ENCODE measurements around the gene FRMD1. TPM values are rescaled to one million over a fixed set of nuclear protein-coding genes. Genes with fewer than 3 reads are reported as not detected.

The FRMD1 gene
- total RNA-seq, 2 experiments from 2014 or later: not detected

- CTCF ChIA-PET: no interaction called here
- no peaks in the 10 kb centered on the region for H3K36me3 Mint-ChIP-seq (ENCODE audit: low read depth)
- H3K27ac Mint-ChIP-seq: no peak overlapping the region
- no peaks in the 10 kb centered on the region for H3K4me1 Mint-ChIP-seq
- H3K27me3 Mint-ChIP-seq: peaks cover 17% of the 10 kb centered on the region
- no peaks in the 10 kb centered on the region for H3K9me3 Mint-ChIP-seq (ENCODE audit: low read depth)
- no peak for ATAC-seq
- intact Hi-C loops (cut with DNase I, micrococcal nuclease): no loop called here
- H3K4me3 Mint-ChIP-seq: no peak overlapping the region
- POLR2A ChIA-PET: no interaction called here
- no peak for DNase-seq
Observed at GRCh38 chr6:168107191-168107983, 28.4 kb upstream of the FRMD1 start.

DNA sequence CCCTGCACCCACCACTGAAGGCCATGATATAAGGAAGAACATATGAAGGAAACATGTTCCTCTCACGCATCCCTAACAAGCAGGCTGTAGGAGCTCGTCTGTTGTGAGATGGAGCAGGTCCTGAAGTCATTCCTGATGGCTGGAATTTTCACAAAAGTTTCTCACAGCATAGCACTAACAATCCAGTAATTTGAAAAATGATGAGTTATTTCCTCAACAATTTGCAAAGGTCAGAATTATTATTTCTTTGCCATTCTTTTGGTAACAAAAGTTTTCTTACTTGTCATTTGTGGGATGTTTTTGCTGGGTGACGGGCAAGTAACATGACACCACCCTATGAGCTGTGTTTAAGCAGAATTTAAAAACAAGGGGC lies 27.6 kb upstream of the FRMD1 start:
- intact Hi-C loops (cut with DNase I, micrococcal nuclease): no loop called here
- CTCF ChIA-PET: no interaction called here
- DNase-seq (no peak), ATAC-seq (no peak)
- Mint-ChIP-seq H3K4me3 (no peak overlapping the region), H3K9me3 (ENCODE audit: low read depth) (no peaks in the 10 kb centered on the region), H3K36me3 (ENCODE audit: low read depth) (no peaks in the 10 kb centered on the region), H3K4me1 (no peaks in the 10 kb centered on the region), H3K27ac (no peak overlapping the region), H3K27me3 (peaks cover 22% of the 10 kb centered on the region)
- POLR2A ChIA-PET: no interaction called here

DNA sequence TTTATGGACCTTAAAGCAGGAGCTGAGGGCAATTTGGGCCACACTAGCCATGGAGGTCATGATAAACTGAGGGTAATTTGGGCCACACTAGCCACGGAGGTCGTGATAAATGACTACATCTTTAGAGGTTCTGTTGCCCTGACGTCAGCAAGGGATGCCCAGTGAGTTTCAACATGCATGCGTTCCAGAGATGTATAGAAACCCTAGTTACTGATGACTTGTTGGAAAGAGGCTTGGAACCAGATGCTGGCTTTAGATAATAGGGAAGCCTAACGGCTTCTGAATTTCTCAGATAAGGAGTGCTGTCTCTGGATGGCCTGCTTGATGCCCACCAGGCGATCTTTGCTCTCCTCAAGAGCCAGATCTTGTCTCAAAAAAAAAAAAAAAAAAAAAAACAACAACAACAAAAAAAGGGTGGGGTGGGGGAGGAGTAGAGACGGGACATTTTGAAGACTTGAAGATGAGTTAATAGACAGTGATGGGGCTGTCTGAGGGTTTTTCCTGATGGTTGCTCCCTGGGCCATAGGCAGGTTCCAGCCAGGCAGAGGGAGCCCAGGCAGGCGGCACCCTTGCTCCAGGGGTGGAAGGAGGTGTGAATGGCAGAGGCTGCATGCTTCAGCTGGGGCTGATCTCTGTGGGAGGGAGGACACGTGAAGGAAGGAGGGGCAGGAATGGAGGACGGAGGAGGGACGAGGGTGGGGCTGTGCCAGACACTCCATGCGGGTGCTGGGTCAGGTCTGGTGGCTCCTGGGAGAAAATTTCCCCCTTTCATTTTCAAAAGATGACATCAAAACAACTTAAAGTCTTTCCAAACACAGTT lies 27.0 kb upstream of the FRMD1 start:
- DNase-seq (no peak), ATAC-seq (no peak)
- no peak overlapping the region for H3K4me3 Mint-ChIP-seq
- H3K9me3 Mint-ChIP-seq (ENCODE audit: low read depth): no peaks in the 10 kb centered on the region
- H3K4me1 Mint-ChIP-seq: no peaks in the 10 kb centered on the region
- H3K36me3 Mint-ChIP-seq (ENCODE audit: low read depth): no peaks in the 10 kb centered on the region
- H3K27me3 Mint-ChIP-seq: peaks cover 22% of the 10 kb centered on the region
- POLR2A ChIA-PET: no interaction called here
- no peak overlapping the region for H3K27ac Mint-ChIP-seq
- CTCF ChIA-PET: interaction anchor here (0.6 kb wide), 1 partner anchor 88 kb away, joined by 3 read pairs; no protein-coding TSS in a partner anchor
- intact Hi-C loops (cut with DNase I, micrococcal nuclease): no loop called here

GRCh38 chr6:168104636-168105035 lies 25.6 kb upstream of the FRMD1 start:
- H3K4me3 Mint-ChIP-seq: no peak overlapping the region
- peaks cover 29% of the 10 kb centered on the region for H3K27me3 Mint-ChIP-seq
- no peaks in the 10 kb centered on the region for H3K36me3 Mint-ChIP-seq (ENCODE audit: low read depth)
- ATAC-seq: no peak
- POLR2A ChIA-PET: no interaction called here
- intact Hi-C loops (cut with DNase I, micrococcal nuclease): no loop called here
- no peak for DNase-seq
- H3K4me1 Mint-ChIP-seq: no peaks in the 10 kb centered on the region
- CTCF ChIA-PET: no interaction called here
- no peak overlapping the region for H3K27ac Mint-ChIP-seq
- no peaks in the 10 kb centered on the region for H3K9me3 Mint-ChIP-seq (ENCODE audit: low read depth)

- H3K27me3 Mint-ChIP-seq: peaks cover 33% of the 10 kb centered on the region
- no peak overlapping the region for H3K4me3 Mint-ChIP-seq
- CTCF ChIA-PET: no interaction called here
Observed at GRCh38 chr6:168103050-168103830, 24.2 kb upstream of the FRMD1 start.

DNA sequence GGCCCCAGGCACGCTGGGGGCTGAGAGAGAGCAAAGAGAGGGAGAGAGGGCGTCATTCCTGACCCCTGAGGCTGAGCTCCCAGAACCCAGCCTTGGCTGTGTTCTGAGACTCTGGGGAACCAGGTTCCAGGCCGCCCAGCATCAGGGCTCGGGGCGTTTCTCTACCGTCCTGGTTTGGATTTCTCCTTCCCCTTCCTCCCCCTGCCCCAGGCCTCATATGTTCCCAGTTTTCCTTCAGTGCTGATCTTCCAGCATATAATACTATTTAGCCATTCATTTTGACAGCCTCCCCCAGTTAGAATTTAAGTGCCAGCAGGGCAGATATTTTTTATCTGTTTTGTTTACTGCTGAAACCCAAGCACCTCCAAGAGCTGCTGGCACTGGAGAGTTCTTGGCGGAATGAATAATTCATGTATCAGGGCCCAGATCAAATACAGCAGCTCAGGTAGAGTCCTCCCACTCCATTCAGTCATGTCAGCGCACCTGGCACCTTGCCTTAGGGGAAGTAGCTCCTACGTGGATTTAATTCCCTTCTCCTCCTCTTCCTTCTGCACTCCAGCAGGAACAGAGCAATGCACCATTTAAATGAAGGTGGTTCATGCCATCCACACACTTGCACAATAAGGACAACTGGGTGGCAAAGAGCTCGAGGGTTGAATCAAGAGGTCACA lies 23.4 kb upstream of the FRMD1 start:
- H3K27ac Mint-ChIP-seq: no peak overlapping the region
- no peak overlapping the region for H3K4me3 Mint-ChIP-seq
- H3K27me3 Mint-ChIP-seq: peaks cover 33% of the 10 kb centered on the region
- H3K36me3 Mint-ChIP-seq (ENCODE audit: low read depth): no peaks in the 10 kb centered on the region
- intact Hi-C loops (cut with DNase I, micrococcal nuclease): no loop called here
- ATAC-seq (no peak), DNase-seq (no peak)
- ChIA-PET POLR2A (no interaction called here), CTCF (no interaction called here)
- no peaks in the 10 kb centered on the region for H3K4me1 Mint-ChIP-seq
- no peaks in the 10 kb centered on the region for H3K9me3 Mint-ChIP-seq (ENCODE audit: low read depth)

More at GRCh38 chr6:168103050-168103830, 24.2 kb upstream of the FRMD1 start:
- no peak for ATAC-seq
- Mint-ChIP-seq H3K36me3 (ENCODE audit: low read depth) (no peaks in the 10 kb centered on the region), H3K4me1 (no peaks in the 10 kb centered on the region), H3K27ac (no peak overlapping the region), H3K9me3 (ENCODE audit: low read depth) (no peaks in the 10 kb centered on the region)
- no peak for DNase-seq
- intact Hi-C loops (cut with DNase I, micrococcal nuclease): no loop called here
- POLR2A ChIA-PET: no interaction called here

GRCh38 chr6:168101590-168102314 lies 22.7 kb upstream of the FRMD1 start:
- Mint-ChIP-seq H3K27me3 (peaks cover 33% of the 10 kb centered on the region), H3K27ac (no peak overlapping the region), H3K9me3 (ENCODE audit: low read depth) (no peaks in the 10 kb centered on the region), H3K4me3 (no peak overlapping the region), H3K4me1 (no peaks in the 10 kb centered on the region), H3K36me3 (ENCODE audit: low read depth) (no peaks in the 10 kb centered on the region)
- intact Hi-C loops (cut with DNase I, micrococcal nuclease): no loop called here
- ATAC-seq (no peak), DNase-seq (no peak)
- ChIA-PET POLR2A (no interaction called here), CTCF (no interaction called here)

DNA sequence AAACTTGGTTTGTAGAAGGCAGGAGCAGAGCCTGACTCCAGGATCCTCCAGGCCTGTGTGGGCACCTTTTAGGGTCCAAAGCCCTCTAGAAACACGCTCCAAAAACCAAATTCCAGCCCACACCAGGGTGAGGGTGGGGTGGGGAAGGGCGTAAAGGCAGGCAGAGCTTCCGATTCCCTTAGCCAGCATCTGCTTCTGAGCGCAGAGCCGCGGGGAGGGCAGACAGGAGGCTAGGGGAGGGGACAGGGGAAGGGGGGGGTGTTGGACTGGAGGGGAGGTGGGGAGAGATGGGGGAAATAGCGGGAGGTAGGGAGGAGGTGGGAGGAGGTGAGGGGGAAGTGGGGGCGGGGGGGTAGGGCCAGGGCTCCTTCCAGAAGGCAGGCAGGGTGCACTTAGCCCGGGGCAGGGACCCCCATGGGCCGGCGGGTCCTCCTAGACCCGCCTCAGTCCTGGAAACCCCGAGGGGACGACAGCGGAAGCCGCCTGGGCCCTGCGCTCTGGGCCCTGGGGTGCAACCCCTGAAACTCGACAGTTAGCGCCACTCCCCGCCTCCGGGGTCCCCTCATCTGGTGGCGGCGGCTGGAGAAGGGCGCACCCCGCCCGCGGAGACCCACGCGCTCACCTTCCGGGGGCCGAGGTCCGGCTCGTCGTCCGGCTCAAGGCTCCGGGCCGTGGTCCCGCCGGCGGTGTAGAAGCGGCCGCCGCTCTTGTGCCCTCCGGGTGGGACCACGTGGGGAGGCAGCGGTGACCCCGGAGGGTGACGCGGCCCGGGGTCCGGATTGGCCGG lies 22.0 kb upstream of the FRMD1 start:
- Mint-ChIP-seq H3K4me1 (no peaks in the 10 kb centered on the region), H3K36me3 (ENCODE audit: low read depth) (no peaks in the 10 kb centered on the region), H3K27me3 (peaks cover 33% of the 10 kb centered on the region), H3K4me3 (no peak overlapping the region), H3K9me3 (ENCODE audit: low read depth) (no peaks in the 10 kb centered on the region), H3K27ac (no peak overlapping the region)
- ChIA-PET POLR2A (no interaction called here), CTCF (no interaction called here)
- ATAC-seq: no peak
- no peak for DNase-seq
- intact Hi-C loops (cut with DNase I, micrococcal nuclease): no loop called here

- intact Hi-C loops (cut with DNase I, micrococcal nuclease): no loop called here
- Mint-ChIP-seq H3K27me3 (peaks cover 30% of the 10 kb centered on the region), H3K4me3 (no peak overlapping the region), H3K36me3 (ENCODE audit: low read depth) (no peaks in the 10 kb centered on the region), H3K9me3 (ENCODE audit: low read depth) (no peaks in the 10 kb centered on the region), H3K27ac (no peak overlapping the region), H3K4me1 (no peaks in the 10 kb centered on the region)
- ATAC-seq (no peak), DNase-seq (no peak)
- ChIA-PET CTCF (no interaction called here), POLR2A (no interaction called here)
Observed at GRCh38 chr6:168100011-168100802, 21.2 kb upstream of the FRMD1 start.
